Measurements from ENCODE around the gene IGFL1.

DNA sequence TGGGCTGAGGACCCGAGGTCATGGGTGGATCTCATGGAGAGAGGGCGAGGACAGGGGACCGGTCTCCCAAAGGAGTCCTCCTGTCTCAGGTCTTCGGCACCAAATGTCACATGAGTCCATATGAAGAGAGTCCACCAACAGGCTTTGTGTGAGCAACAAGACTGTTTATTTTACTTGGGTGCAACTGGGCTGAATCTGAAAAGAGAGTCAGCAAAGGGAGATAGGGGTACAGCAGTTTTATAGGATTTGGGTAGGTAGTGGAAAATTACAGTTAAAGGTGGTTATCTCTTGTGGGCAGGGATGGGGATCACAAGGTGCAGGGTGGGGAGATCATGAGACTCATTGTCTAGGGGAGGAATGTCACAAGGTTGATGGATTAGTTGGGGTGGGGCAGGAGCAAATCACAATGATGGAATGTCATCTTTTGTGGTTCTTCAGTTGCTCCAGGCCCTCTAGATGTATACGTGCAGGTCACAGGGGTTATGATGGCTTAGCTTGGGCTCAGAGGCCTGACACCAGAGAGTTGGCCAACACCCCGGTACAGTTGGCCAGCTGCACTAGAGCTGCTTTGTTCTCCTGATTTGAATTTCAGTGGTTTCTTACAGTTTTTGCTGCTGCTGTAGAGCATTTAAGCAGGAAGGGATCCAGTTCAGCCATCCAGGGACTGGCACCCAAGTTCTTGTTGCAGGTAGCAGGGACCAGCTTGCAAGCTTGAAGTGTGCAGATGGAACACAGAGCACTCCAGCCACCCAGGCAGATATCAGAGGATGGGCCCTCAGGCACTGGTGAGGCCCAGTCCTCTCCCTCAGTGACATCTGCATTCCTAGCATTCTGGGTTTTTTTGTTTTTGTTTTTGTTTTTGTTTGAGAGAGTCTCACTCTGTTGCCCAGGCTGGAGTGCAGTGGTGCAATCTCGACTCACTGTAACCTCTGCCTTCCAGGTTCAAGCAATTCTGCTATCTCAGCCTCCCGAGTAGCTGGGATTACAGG is 26.4 kb upstream of the IGFL1 start:
- no peak for TF ChIP-seq POU5F1 (IDR thresholded peaks at IDR 0.05; ENCODE audit: low read depth, low read length)
- TF ChIP-seq, protein P1, sequence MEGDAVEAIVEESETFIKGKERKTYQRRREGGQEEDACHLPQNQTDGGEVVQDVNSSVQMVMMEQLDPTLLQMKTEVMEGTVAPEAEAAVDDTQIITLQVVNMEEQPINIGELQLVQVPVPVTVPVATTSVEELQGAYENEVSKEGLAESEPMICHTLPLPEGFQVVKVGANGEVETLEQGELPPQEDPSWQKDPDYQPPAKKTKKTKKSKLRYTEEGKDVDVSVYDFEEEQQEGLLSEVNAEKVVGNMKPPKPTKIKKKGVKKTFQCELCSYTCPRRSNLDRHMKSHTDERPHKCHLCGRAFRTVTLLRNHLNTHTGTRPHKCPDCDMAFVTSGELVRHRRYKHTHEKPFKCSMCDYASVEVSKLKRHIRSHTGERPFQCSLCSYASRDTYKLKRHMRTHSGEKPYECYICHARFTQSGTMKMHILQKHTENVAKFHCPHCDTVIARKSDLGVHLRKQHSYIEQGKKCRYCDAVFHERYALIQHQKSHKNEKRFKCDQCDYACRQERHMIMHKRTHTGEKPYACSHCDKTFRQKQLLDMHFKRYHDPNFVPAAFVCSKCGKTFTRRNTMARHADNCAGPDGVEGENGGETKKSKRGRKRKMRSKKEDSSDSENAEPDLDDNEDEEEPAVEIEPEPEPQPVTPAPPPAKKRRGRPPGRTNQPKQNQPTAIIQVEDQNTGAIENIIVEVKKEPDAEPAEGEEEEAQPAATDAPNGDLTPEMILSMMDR (IDR thresholded peaks at IDR 0.05; ENCODE audit: control extremely low read depth in 1 of 3, insufficient read depth in 1 of 3, low read depth in 1 of 3, low read length in 3 of 3): no peak
- no peak for TF ChIP-seq CTBP2 (IDR thresholded peaks at IDR 0.05; ENCODE audit: borderline replicate concordance, insufficient read depth, insufficient read length, low read length)

Measured in H1 (cell line).